ENCODE results near the gene ATP9B.

DNA sequence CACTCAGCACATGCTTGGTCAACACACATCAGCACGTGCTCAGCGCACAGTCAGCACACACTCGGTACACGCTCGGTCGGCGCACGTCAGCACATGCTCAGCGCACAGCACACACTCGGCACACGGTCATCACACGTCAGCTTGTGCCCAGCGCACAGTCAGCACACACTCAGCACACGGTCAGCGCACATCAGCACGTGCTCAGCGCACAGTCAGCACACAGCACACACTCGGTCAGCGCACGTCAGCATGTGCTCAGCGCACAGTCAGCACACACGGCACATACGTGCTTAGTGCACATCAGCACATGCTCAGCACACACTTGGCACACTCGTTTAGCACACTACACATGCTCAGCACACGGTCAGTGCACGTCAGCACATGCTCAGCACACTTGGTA is 276.8 kb downstream of the ATP9B start:
- TF ChIP-seq, protein P1, sequence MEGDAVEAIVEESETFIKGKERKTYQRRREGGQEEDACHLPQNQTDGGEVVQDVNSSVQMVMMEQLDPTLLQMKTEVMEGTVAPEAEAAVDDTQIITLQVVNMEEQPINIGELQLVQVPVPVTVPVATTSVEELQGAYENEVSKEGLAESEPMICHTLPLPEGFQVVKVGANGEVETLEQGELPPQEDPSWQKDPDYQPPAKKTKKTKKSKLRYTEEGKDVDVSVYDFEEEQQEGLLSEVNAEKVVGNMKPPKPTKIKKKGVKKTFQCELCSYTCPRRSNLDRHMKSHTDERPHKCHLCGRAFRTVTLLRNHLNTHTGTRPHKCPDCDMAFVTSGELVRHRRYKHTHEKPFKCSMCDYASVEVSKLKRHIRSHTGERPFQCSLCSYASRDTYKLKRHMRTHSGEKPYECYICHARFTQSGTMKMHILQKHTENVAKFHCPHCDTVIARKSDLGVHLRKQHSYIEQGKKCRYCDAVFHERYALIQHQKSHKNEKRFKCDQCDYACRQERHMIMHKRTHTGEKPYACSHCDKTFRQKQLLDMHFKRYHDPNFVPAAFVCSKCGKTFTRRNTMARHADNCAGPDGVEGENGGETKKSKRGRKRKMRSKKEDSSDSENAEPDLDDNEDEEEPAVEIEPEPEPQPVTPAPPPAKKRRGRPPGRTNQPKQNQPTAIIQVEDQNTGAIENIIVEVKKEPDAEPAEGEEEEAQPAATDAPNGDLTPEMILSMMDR (conservative IDR thresholded peaks at IDR 0.05 in 1 of 2, IDR thresholded peaks at IDR 0.05 in 1 of 2; ENCODE audit: extremely low read depth in 1 of 2, insufficient read depth in 1 of 2, low read depth in 1 of 2, low read length in 2 of 2): no peak
- no peak for TF ChIP-seq EZH2 (IDR thresholded peaks at IDR 0.05; ENCODE audit: borderline replicate concordance, low read length)
